IMR-90 (cell line): Measurements from ENCODE around the gene CA7. TPM values are rescaled to one million over a fixed set of nuclear protein-coding genes. Genes with fewer than 3 reads are reported as not detected.

Experiments used
- ATAC-seq: fragments of 200-7000 bp; cut with Tn5 transposase; 2 replicates; pipeline ENCODE4 v1.9.1; 2020; ENCODE audit warnings: low read depth, mild to moderate bottlenecking, moderate library complexity
- BruUV-seq: library from RNA; stranded (reverse); fragments of 400-500 nt; replicated peaks from 2 replicates; lab custom pipeline; 2021; lab: Mats Ljungman, UMichigan
- CTCF ChIA-PET: fragments of 300-600 bp; formaldehyde crosslinking; extraction: SDS; loops from one replicate; lab custom pipeline; 2021; ENCODE audit warnings: antibody characterized with exemption; lab: Yijun Ruan, JAX
- POLR2A ChIA-PET: fragments of 300-600 bp; sonication (Branson Sonifier 250); formaldehyde crosslinking; loops from one replicate; lab custom pipeline; 2022; ENCODE audit warnings: antibody characterized with exemption; ENCODE audit not compliant: unreplicated experiment; lab: Charles Lee
- DNase-seq: peaks from one replicate; pipeline ENCODE4 v3.0.0; 2013
- H2AFZ ChIP-seq: replicated peaks from 2 replicates; pipeline ENCODE3; 2013; ENCODE audit warnings: low read length, mild to moderate bottlenecking; ENCODE audit not compliant: poor library complexity
- H2AK5ac ChIP-seq: 2 replicates; pipeline ENCODE4 v1.6.1; 2013; ENCODE audit warnings: low read depth, low read length, inconsistent platforms
- H2AK9ac ChIP-seq: replicated peaks from 2 replicates; pipeline ENCODE3; 2013; ENCODE audit warnings: mild to moderate bottlenecking, low read depth, low read length, moderate library complexity; ENCODE audit not compliant: poor library complexity
- H2BK120ac ChIP-seq: 2 replicates; pipeline ENCODE4 v1.6.1; 2013; ENCODE audit warnings: low read depth, low read length, inconsistent platforms
- H2BK15ac ChIP-seq: 3 replicates; pipeline ENCODE4 v1.6.1; 2013; ENCODE audit warnings: low read depth, low read length, inconsistent platforms
- H2BK20ac ChIP-seq: 2 replicates; pipeline ENCODE4 v1.6.1; 2013; ENCODE audit warnings: low read depth, mild to moderate bottlenecking, inconsistent platforms, low read length, moderate library complexity
- H2BK5ac ChIP-seq: 2 replicates; pipeline ENCODE4 v1.6.1; 2013; ENCODE audit warnings: mild to moderate bottlenecking, low read depth, low read length, inconsistent platforms; ENCODE audit not compliant: poor library complexity, severe bottlenecking
- H3K14ac ChIP-seq: replicated peaks from 2 replicates; pipeline ENCODE4 v1.6.1; 2013; ENCODE audit warnings: low read depth, low read length, inconsistent platforms
- H3K18ac ChIP-seq: 2 replicates; pipeline ENCODE4 v1.6.1; 2013; ENCODE audit warnings: low read depth, low read length, control low read depth
- H3K23ac ChIP-seq: 2 replicates; pipeline ENCODE4 v1.6.1; 2013; ENCODE audit warnings: low read depth, low read length, inconsistent platforms
- H3K27ac ChIP-seq: 2 replicates; pipeline ENCODE4 v1.5.1; 2013; ENCODE audit warnings: mild to moderate bottlenecking, control low read depth, low read length; ENCODE audit not compliant: insufficient read depth
- H3K27me3 ChIP-seq: 2 replicates; pipeline ENCODE4 v1.6.1; 2013; ENCODE audit warnings: low read length; ENCODE audit not compliant: control insufficient read depth, insufficient read depth
- H3K36me3 ChIP-seq: 2 replicates; pipeline ENCODE4 v1.6.1; 2013; ENCODE audit warnings: low read length, mixed read lengths; ENCODE audit not compliant: control insufficient read depth, insufficient read depth
- H3K4ac ChIP-seq: 2 replicates; pipeline ENCODE4 v1.6.1; 2013; ENCODE audit warnings: low read depth, low read length, inconsistent platforms
- H3K4me1 ChIP-seq: 2 replicates; pipeline ENCODE4 v1.6.1; 2013; ENCODE audit warnings: low read length, mixed read lengths; ENCODE audit not compliant: control insufficient read depth, insufficient read depth
- H3K4me2 ChIP-seq: 2 replicates; pipeline ENCODE4 v1.6.1; 2013; ENCODE audit warnings: low read depth, mild to moderate bottlenecking, control low read depth, low read length, moderate library complexity
- H3K4me3 ChIP-seq: 2 replicates; pipeline ENCODE4 v1.5.1; 2013; ENCODE audit warnings: low read depth, mild to moderate bottlenecking, control low read depth, low read length, moderate library complexity; ENCODE audit not compliant: insufficient read depth
- H3K56ac ChIP-seq: 2 replicates; pipeline ENCODE4 v1.6.1; 2013; ENCODE audit warnings: low read length, inconsistent platforms; ENCODE audit not compliant: insufficient read depth; ENCODE audit errors: extremely low read depth
- H3K79me1 ChIP-seq, 2 experiments: 2 replicates each; pipeline ENCODE4 v1.6.1; 2013; ENCODE audit warnings: low read length in 2 of 2, inconsistent platforms in 1 of 2, low read depth in 1 of 2
- H3K9ac ChIP-seq: 2 replicates; pipeline ENCODE4 v1.6.1; 2013; ENCODE audit warnings: low read depth, low read length, control low read depth
- H3K9me1 ChIP-seq: 2 replicates; pipeline ENCODE4 v1.6.1; 2013; ENCODE audit warnings: low read length, inconsistent platforms; ENCODE audit not compliant: insufficient read depth
- H3K9me3 ChIP-seq: 2 replicates; pipeline ENCODE4 v1.6.1; 2013; ENCODE audit warnings: low read length; ENCODE audit not compliant: control insufficient read depth, insufficient read depth
- H4K20me1 ChIP-seq: 2 replicates; pipeline ENCODE4 v1.6.1; 2013; ENCODE audit warnings: low read length, inconsistent platforms; ENCODE audit not compliant: insufficient read depth
- H4K5ac ChIP-seq: 2 replicates; pipeline ENCODE4 v1.6.1; 2013; ENCODE audit warnings: mild to moderate bottlenecking, low read depth, low read length, control low read depth
- H4K8ac ChIP-seq, 2 experiments: 2 replicates each; pipeline ENCODE4 v1.6.1; 2013; ENCODE audit warnings: low read depth in 2 of 2, low read length in 2 of 2, control low read depth in 1 of 2, inconsistent platforms in 1 of 2
- H4K91ac ChIP-seq: 2 replicates; pipeline ENCODE4 v1.6.1; 2013; ENCODE audit warnings: low read depth, low read length, inconsistent platforms; ENCODE audit not compliant: insufficient read depth
- CHD1 ChIP-seq: IDR thresholded peaks from 2 replicates; pipeline ENCODE4 v1.6.1; 2012; ENCODE audit warnings: low read depth, low read length, improper control_type of control experiment
- FOS ChIP-seq: fragments of 150-350 bp; IDR thresholded peaks from 2 replicates; pipeline ENCODE4 v1.6.1; 2016; ENCODE audit warnings: low read depth, low read length
- MAZ ChIP-seq: IDR thresholded peaks from 2 replicates; pipeline ENCODE4 v1.6.1; 2012; ENCODE audit warnings: low read depth, mild to moderate bottlenecking, low read length, improper control_type of control experiment, moderate library complexity, borderline replicate concordance
- MXI1 ChIP-seq: IDR thresholded peaks from 2 replicates; pipeline ENCODE4 v1.6.1; 2012; ENCODE audit warnings: low read depth, mild to moderate bottlenecking, low read length, moderate library complexity, borderline replicate concordance
- SMC3 ChIP-seq: fragments of 150-350 bp; IDR thresholded peaks from 2 replicates; pipeline ENCODE4 v1.6.1; 2016; ENCODE audit warnings: low read depth, mild to moderate bottlenecking, antibody characterized with exemption, low read length, moderate library complexity
- WGBS, 2 experiments: methylation state at CpG; one replicate each; pipeline versions ENCODE4 v1.1.5 to v1.1.7; 2013; ENCODE audit warnings: missing lambda C conversion rate in 2 of 2; ENCODE audit not compliant: insufficient read length in 1 of 2; ENCODE audit errors: extremely low coverage in 2 of 2; 5-methylcytosine and 5-hydroxymethylcytosine counted together
- dilution Hi-C: fragments of 300-500 bp; cut with HindIII; formaldehyde crosslinking; loops from one replicate; pipeline ENCODE4 v1.14.3; 2018; ENCODE audit warnings: low sequenced_read_pairs; ENCODE audit not compliant: unreplicated experiment
- in situ Hi-C: fragments of 300-500 bp; cut with MboI; formaldehyde crosslinking; loops from 3 replicates; pipeline ENCODE4 v1.14.3; 2019; ENCODE audit warnings: low sequenced_read_pairs, inconsistent platforms, mixed read lengths
- intact Hi-C: fragments of 100-400 bp; cut with micrococcal nuclease; formaldehyde crosslinking; loops from 2 replicates; pipeline ENCODE4 v1.10.0; 2022
- polyA plus RNA-seq, 3 experiments: library from polyadenylated mRNA; depleted of rRNA; stranded (reverse); fragments of >200 nt; gene quantifications; 2 replicates each; pipeline ENCODE4 v1.2.3, GENCODE V29; 2012; ENCODE audit warnings: low replicate concordance in 1 of 3
- total RNA-seq: library from RNA; depleted of rRNA; stranded (reverse); fragments of >200 nt; gene quantifications from 2 replicates; pipeline ENCODE4 v1.2.3, GENCODE V29; 2012
- TF ChIP-seq, protein P1 (sequence below): fragments of 150-350 bp; IDR thresholded peaks from 2 replicates; pipeline ENCODE4 v1.6.1; 2016; ENCODE audit warnings: low read depth, mild to moderate bottlenecking, low read length, moderate library complexity, borderline replicate concordance

The CA7 gene
- total and polyA plus RNA-seq, 2 of the 4 experiments (the other 2 are of a cell fraction): not detected

DNA sequence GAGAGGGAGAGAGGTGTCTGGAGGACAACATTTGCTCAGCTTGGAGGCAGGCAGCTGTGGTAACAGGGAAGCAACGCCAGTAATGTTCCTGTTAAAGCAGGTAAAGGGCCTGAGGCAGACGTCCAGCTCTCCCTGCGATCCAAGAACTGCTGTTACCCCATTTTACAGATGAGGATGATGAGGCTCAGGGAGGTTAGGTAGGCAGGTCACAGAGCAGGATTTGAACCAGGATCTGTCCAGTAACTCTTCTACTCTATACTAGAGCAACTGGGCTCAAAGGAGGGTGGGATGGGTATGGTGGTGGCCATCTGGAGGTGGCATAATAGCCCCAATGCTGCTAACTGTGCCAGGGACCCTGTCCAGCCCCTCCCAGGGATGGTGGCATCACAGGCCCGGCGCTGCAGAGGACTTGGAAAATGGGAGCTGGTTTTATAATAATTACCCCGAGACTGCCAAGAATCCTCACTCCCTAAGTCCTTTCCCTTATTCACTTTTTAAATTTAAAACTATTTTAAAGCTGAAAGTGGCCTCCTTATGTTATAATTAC, 12.0 kb downstream of the CA7 start:
- ATAC-seq (no peak), DNase-seq (no peak)
- no peak overlapping the region for H3K18ac ChIP-seq
- no peaks in the 10 kb centered on the region for H3K9me1 ChIP-seq
- H2AK9ac ChIP-seq: no peak overlapping the region
- no CpG with 5 or more reads among the region's 6 CpGs for WGBS, 2 experiments
- no peak overlapping the region for H4K5ac ChIP-seq
- no peak overlapping the region for H3K9ac ChIP-seq
- H4K91ac ChIP-seq: no peak overlapping the region
- no peak overlapping the region for H3K56ac ChIP-seq
- no peak overlapping the region for H2AFZ ChIP-seq
- peaks cover 16% of the 10 kb centered on the region for H3K27me3 ChIP-seq
- H3K4me3 ChIP-seq: no peak overlapping the region
- in situ Hi-C loops: no loop called here
- intact Hi-C loops: no loop called here
- no peak overlapping the region for H4K8ac ChIP-seq
- no peak overlapping the region for H3K14ac ChIP-seq
- no peak overlapping the region for H2BK5ac ChIP-seq
- H3K36me3 ChIP-seq: no peaks in the 10 kb centered on the region
- no peak overlapping the region for H2AK5ac ChIP-seq
- no peak overlapping the region for H2BK120ac ChIP-seq
- no peak overlapping the region for H3K4me2 ChIP-seq
- H4K20me1 ChIP-seq: peaks cover 4% of the 10 kb centered on the region; the same call in 1 of the 2 replicates
- no peak overlapping the region for H2BK20ac ChIP-seq
- H3K4me1 ChIP-seq: no peaks in the 10 kb centered on the region
- dilution Hi-C loops: no loop called here
- ChIA-PET CTCF (interaction anchor here (1.1 to 1.6 kb wide), 3 partner anchors 11 to 26 kb away, joined by 3 to 6 read pairs (median 3); partner anchors contain the start of gene NAE1), POLR2A (no interaction called here)
- H3K4ac ChIP-seq: no peak overlapping the region
- H3K27ac ChIP-seq: no peak overlapping the region
- no peak for TF ChIP-seq SMC3
- TF ChIP-seq, protein P1, sequence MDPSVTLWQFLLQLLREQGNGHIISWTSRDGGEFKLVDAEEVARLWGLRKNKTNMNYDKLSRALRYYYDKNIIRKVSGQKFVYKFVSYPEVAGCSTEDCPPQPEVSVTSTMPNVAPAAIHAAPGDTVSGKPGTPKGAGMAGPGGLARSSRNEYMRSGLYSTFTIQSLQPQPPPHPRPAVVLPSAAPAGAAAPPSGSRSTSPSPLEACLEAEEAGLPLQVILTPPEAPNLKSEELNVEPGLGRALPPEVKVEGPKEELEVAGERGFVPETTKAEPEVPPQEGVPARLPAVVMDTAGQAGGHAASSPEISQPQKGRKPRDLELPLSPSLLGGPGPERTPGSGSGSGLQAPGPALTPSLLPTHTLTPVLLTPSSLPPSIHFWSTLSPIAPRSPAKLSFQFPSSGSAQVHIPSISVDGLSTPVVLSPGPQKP: no peak
- no peak for TF ChIP-seq MAZ
- no peak for TF ChIP-seq MXI1
- TF ChIP-seq CHD1: no peak
- no peak for TF ChIP-seq FOS
- no peak overlapping the region for H2BK15ac ChIP-seq
- no peak overlapping the region for H3K23ac ChIP-seq
- H3K9me3 ChIP-seq: no peaks in the 10 kb centered on the region
- BruUV-seq: no TSS peak
- no peaks in the 10 kb centered on the region for H3K79me1 ChIP-seq
